Neural progenitor cell (in vitro differentiated cells): ENCODE results near the gene CD14. TPM values are rescaled to one million over a fixed set of nuclear protein-coding genes. Genes with fewer than 3 reads are reported as not detected.
"Not testable (repeated sequence)": the region's sequence is repeated elsewhere in the genome, so short reads cannot be mapped to it uniquely, and the experiment has no call there.

ENCODE experiments used
- DNase-seq: peaks from one replicate; pipeline ENCODE4 v3.0.0-alpha.2; 2016; ENCODE audit warnings: low spot score
- H2AFZ ChIP-seq: fragments of 200-600 bp; sonication (generic); replicated peaks from 2 replicates; pipeline ENCODE4 v1.6.1; 2016; ENCODE audit warnings: antibody characterized with exemption
- H3F3A ChIP-seq: fragments of 200-600 bp; sonication (generic); 2 replicates; pipeline ENCODE4 v1.6.1; 2016; ENCODE audit warnings: antibody characterized with exemption, low read depth
- H3K27ac ChIP-seq: fragments of 200-600 bp; sonication (generic); 2 replicates; pipeline ENCODE4 v1.5.1; 2016; ENCODE audit warnings: mild to moderate bottlenecking
- H3K27me3 ChIP-seq: fragments of 200-600 bp; sonication (generic); 2 replicates; pipeline ENCODE4 v1.6.1; 2016; ENCODE audit warnings: mild to moderate bottlenecking, moderate library complexity
- H3K36me3 ChIP-seq: fragments of 200-600 bp; sonication (generic); 2 replicates; pipeline ENCODE4 v1.5.1; 2016
- H3K4me1 ChIP-seq: fragments of 200-600 bp; sonication (generic); 2 replicates; pipeline ENCODE4 v1.6.1; 2016; ENCODE audit warnings: mixed run types
- H3K4me2 ChIP-seq: fragments of 200-600 bp; sonication (generic); 2 replicates; pipeline ENCODE4 v1.6.1; 2016
- H3K4me3 ChIP-seq: fragments of 200-600 bp; sonication (generic); 2 replicates; pipeline ENCODE4 v1.5.1; 2016
- H3K79me2 ChIP-seq: fragments of 200-600 bp; sonication (generic); 2 replicates; pipeline ENCODE4 v1.6.1; 2016; ENCODE audit warnings: low read depth
- H3K9ac ChIP-seq: fragments of 200-600 bp; sonication (generic); 2 replicates; pipeline ENCODE4 v1.6.1; 2016
- H3K9me3 ChIP-seq: fragments of 200-600 bp; sonication (generic); 2 replicates; pipeline ENCODE4 v1.5.1; 2016; ENCODE audit warnings: low read depth
- H4K20me1 ChIP-seq: fragments of 200-600 bp; sonication (generic); 2 replicates; pipeline ENCODE4 v1.6.1; 2016; ENCODE audit warnings: low read depth
- H3K27ac Mint-ChIP-seq: 3 replicates; pipeline ENCODE4 v1.8.0; 2021; ENCODE audit warnings: mixed read lengths
- H3K27me3 Mint-ChIP-seq: 2 replicates; pipeline ENCODE4 v1.8.0; 2022; ENCODE audit warnings: low read depth, mild to moderate bottlenecking, inconsistent platforms, moderate library complexity, mixed read lengths; ENCODE audit not compliant: insufficient read depth
- H3K36me3 Mint-ChIP-seq: 3 replicates; pipeline ENCODE4 v1.8.0; 2021; ENCODE audit warnings: mixed read lengths
- H3K4me1 Mint-ChIP-seq: 3 replicates; pipeline ENCODE4 v1.8.0; 2021; ENCODE audit warnings: mixed read lengths
- H3K4me3 Mint-ChIP-seq: 3 replicates; pipeline ENCODE4 v1.8.0; 2021; ENCODE audit warnings: mild to moderate bottlenecking, moderate library complexity, mixed read lengths
- H3K9me3 Mint-ChIP-seq: 3 replicates; pipeline ENCODE4 v1.8.0; 2020; ENCODE audit warnings: mixed read lengths
- EZH2 ChIP-seq: fragments of 200-600 bp; sonication (generic); IDR thresholded peaks from 2 replicates; pipeline ENCODE4 v1.6.1; 2017; ENCODE audit warnings: antibody characterized with exemption, mild to moderate bottlenecking, moderate library complexity
- EZH2phosphoT487 ChIP-seq: fragments of 200-600 bp; sonication (generic); IDR thresholded peaks from 2 replicates; pipeline ENCODE4 v1.6.1; 2017; ENCODE audit warnings: antibody characterized with exemption
- total RNA-seq: library from RNA; depleted of rRNA; stranded (reverse); fragments of >200 nt; gene quantifications from 2 replicates; pipeline ENCODE4 v1.2.3, GENCODE V29; 2015; ENCODE audit warnings: low replicate concordance
- TF ChIP-seq, protein P1 (sequence below): fragments of 200-600 bp; sonication (generic); IDR thresholded peaks from 2 replicates; pipeline ENCODE4 v1.5.1; 2017; ENCODE audit warnings: antibody characterized with exemption, mild to moderate bottlenecking

CD14 gene
- total RNA-seq, 1 donor from 2014 or later: not detected

DNA sequence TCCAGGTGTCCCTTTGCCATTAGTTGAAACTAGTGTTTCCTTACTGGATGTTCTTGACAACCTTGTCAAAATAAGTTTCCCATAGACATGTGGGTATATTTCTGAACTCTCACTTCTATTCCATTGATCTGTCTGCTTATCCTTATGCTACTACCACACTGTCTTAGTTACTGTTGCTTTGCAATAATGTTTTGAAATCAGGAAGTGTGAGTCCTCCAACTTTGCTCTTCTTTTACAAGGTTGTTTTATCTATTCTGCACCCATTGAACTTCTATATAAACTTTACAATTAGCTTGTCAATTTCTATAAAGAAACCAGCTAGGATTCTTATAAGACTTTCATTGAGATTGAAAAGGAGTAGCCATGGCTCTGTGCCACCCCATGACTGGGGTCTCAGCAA, 24.3 kb downstream of the CD14 start:
- peaks cover 7% of the 10 kb centered on the region for H3K9me3 Mint-ChIP-seq
- H4K20me1 ChIP-seq: no peaks in the 10 kb centered on the region
- H3F3A ChIP-seq: no peaks in the 10 kb centered on the region
- no peaks in the 10 kb centered on the region for H3K27me3 ChIP-seq
- H3K4me1 Mint-ChIP-seq: peaks cover 4% of the 10 kb centered on the region
- no peak overlapping the region for H3K4me3 ChIP-seq
- H3K4me3 Mint-ChIP-seq: no peak overlapping the region
- no peaks in the 10 kb centered on the region for H3K79me2 ChIP-seq
- no peak overlapping the region for H3K27ac ChIP-seq
- H2AFZ ChIP-seq: no peak overlapping the region
- no peak overlapping the region for H3K4me2 ChIP-seq
- H3K27me3 Mint-ChIP-seq: peaks cover 3% of the 10 kb centered on the region
- H3K36me3 Mint-ChIP-seq: no peaks in the 10 kb centered on the region
- DNase-seq: no peak
- H3K27ac Mint-ChIP-seq: no peak overlapping the region
- TF ChIP-seq EZH2: no peak
- TF ChIP-seq, protein P1, sequence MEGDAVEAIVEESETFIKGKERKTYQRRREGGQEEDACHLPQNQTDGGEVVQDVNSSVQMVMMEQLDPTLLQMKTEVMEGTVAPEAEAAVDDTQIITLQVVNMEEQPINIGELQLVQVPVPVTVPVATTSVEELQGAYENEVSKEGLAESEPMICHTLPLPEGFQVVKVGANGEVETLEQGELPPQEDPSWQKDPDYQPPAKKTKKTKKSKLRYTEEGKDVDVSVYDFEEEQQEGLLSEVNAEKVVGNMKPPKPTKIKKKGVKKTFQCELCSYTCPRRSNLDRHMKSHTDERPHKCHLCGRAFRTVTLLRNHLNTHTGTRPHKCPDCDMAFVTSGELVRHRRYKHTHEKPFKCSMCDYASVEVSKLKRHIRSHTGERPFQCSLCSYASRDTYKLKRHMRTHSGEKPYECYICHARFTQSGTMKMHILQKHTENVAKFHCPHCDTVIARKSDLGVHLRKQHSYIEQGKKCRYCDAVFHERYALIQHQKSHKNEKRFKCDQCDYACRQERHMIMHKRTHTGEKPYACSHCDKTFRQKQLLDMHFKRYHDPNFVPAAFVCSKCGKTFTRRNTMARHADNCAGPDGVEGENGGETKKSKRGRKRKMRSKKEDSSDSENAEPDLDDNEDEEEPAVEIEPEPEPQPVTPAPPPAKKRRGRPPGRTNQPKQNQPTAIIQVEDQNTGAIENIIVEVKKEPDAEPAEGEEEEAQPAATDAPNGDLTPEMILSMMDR: no peak
- TF ChIP-seq EZH2phosphoT487: no peak
- H3K9me3 ChIP-seq: no peaks in the 10 kb centered on the region
- H3K9ac ChIP-seq: no peak overlapping the region
- no peaks in the 10 kb centered on the region for H3K36me3 ChIP-seq
- H3K4me1 ChIP-seq: no peaks in the 10 kb centered on the region

DNA sequence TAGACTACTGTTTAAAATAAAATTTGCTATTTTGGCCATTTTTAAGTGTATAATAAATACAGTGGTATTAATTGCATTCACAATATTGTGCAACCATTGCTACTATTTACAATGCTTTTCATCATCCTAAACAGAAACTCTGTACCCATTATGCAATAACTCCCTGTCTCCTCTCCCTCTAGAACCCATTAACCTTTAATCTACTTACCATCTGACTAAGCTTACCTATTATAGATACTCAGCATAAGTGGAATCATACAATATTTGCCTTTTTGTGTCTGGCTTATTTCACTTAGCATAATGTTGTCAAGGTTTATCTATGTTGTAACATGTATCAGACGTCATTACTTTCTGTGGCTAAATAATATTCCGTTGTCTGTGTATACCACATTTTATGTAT, 25.9 kb downstream of the CD14 start:
- Histone ChIP-seq H3F3A (no peaks in the 10 kb centered on the region), H3K27ac (no peak overlapping the region), H3K4me3 (no peak overlapping the region), H3K9me3 (no peaks in the 10 kb centered on the region), H3K27me3 (no peaks in the 10 kb centered on the region), H3K4me2 (no peak overlapping the region), H3K4me1 (no peaks in the 10 kb centered on the region), H3K79me2 (no peaks in the 10 kb centered on the region), H4K20me1 (no peaks in the 10 kb centered on the region), H2AFZ (no peak overlapping the region), H3K9ac (no peak overlapping the region), H3K36me3 (no peaks in the 10 kb centered on the region)
- peaks cover 4% of the 10 kb centered on the region for H3K9me3 Mint-ChIP-seq
- peaks cover 4% of the 10 kb centered on the region for H3K4me1 Mint-ChIP-seq
- no peak overlapping the region for H3K27ac Mint-ChIP-seq
- DNase-seq: no peak
- H3K36me3 Mint-ChIP-seq: no peaks in the 10 kb centered on the region
- TF ChIP-seq EZH2phosphoT487 (no peak), EZH2 (no peak)
- no peak overlapping the region for H3K4me3 Mint-ChIP-seq
- H3K27me3 Mint-ChIP-seq: peaks cover 5% of the 10 kb centered on the region

DNA sequence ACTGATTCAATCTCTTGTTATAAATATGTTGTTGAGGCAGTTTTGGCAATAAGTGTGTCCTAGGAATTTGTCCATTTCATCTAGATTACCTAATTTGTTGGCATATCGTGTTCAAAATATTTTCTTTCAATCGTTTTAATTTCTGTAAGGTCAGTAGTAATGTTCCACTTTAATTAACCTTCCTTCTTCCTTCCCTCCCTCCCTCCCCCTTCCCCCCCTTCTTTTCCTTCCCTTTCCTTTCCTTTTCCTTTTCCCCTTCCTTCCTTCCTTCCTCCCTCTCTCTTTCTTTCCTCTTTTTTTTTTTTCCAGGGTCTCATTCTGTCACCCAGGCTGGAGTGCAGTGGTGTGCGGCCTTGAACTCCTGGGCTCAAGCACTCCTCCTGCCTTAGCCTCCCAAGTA, 27.1 kb downstream of the CD14 start:
- no peaks in the 10 kb centered on the region for H3K36me3 Mint-ChIP-seq
- Histone ChIP-seq H3K4me2 (no peak overlapping the region), H3K27ac (no peak overlapping the region), H3K9ac (no peak overlapping the region), H3K4me1 (no peaks in the 10 kb centered on the region), H3K4me3 (no peak overlapping the region), H4K20me1 (no peaks in the 10 kb centered on the region), H2AFZ (no peak overlapping the region), H3K9me3 (no peaks in the 10 kb centered on the region), H3K36me3 (no peaks in the 10 kb centered on the region), H3F3A (no peaks in the 10 kb centered on the region), H3K79me2 (no peaks in the 10 kb centered on the region), H3K27me3 (no peaks in the 10 kb centered on the region)
- no peak overlapping the region for H3K4me3 Mint-ChIP-seq
- TF ChIP-seq, protein P1: no peak
- TF ChIP-seq EZH2phosphoT487 (no peak), EZH2 (no peak)
- no peak for DNase-seq
- no peaks in the 10 kb centered on the region for H3K4me1 Mint-ChIP-seq
- peaks cover 5% of the 10 kb centered on the region for H3K27me3 Mint-ChIP-seq
- no peaks in the 10 kb centered on the region for H3K9me3 Mint-ChIP-seq
- no peak overlapping the region for H3K27ac Mint-ChIP-seq

DNA sequence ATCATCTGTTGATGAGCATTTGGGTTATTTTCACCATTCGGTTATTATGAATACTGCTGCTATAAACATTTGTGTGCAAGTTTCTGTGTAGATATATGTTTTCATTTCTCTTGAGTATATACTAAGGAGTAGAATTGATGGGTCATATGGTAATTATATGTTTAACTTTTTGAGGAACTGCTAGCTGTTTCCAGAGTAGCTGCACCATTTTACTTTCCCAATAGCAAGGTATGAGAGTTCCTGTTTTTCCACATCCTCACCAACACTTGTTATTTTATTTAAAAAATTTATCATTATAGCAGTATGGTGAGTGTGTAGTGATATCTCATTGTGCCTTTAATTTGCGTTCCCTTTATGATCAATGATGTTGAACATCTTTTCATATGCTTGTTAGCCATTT, 29.2 kb downstream of the CD14 start:
- Histone ChIP-seq H3F3A (no peaks in the 10 kb centered on the region), H3K9me3 (no peaks in the 10 kb centered on the region), H3K4me2 (no peak overlapping the region), H4K20me1 (no peaks in the 10 kb centered on the region), H2AFZ (no peak overlapping the region), H3K36me3 (no peaks in the 10 kb centered on the region), H3K4me1 (no peaks in the 10 kb centered on the region), H3K27me3 (no peaks in the 10 kb centered on the region), H3K27ac (no peak overlapping the region), H3K79me2 (no peaks in the 10 kb centered on the region), H3K4me3 (no peak overlapping the region), H3K9ac (no peak overlapping the region)
- H3K36me3 Mint-ChIP-seq: no peaks in the 10 kb centered on the region
- no peak overlapping the region for H3K27ac Mint-ChIP-seq
- no peak for DNase-seq
- no peaks in the 10 kb centered on the region for H3K4me1 Mint-ChIP-seq
- no peaks in the 10 kb centered on the region for H3K9me3 Mint-ChIP-seq
- TF ChIP-seq EZH2 (no peak), EZH2phosphoT487 (no peak)
- TF ChIP-seq, protein P1: no peak
- no peak overlapping the region for H3K4me3 Mint-ChIP-seq
- H3K27me3 Mint-ChIP-seq: peaks cover 5% of the 10 kb centered on the region

DNA sequence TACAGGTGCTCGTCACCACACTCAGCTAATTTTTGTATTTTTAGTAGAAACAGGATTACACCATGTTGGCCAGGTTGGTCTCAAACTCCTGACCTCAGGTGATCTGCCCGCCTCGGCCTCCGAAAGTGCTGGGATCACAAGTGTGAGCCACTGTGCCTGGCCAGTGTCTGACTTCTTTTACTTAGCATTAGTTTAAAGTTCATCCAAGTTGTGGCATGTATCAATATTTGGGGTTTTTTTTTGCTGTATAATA, 29.6 kb downstream of the CD14 start:
- not testable (repeated sequence) for H3K27ac ChIP-seq, H3K27me3 ChIP-seq, DNase-seq, H3K36me3 ChIP-seq, H3K9ac ChIP-seq, H4K20me1 ChIP-seq, H3K27me3 Mint-ChIP-seq, H3K4me1 ChIP-seq, H3K4me1 Mint-ChIP-seq, H3K4me3 Mint-ChIP-seq, H3K79me2 ChIP-seq, H3K27ac Mint-ChIP-seq, H3K4me2 ChIP-seq, H2AFZ ChIP-seq, H3K9me3 ChIP-seq, H3K9me3 Mint-ChIP-seq, H3K4me3 ChIP-seq, H3F3A ChIP-seq, H3K36me3 Mint-ChIP-seq
